HUES6 (cell line): ENCODE results near the gene PCSK6.

ENCODE experiments used
- H3K27ac ChIP-seq: 2 replicates; pipeline ENCODE4 v1.7.0; 2013; ENCODE audit warnings: low read depth, mild to moderate bottlenecking, low read length, inconsistent platforms
- H3K27me3 ChIP-seq: 2 replicates; pipeline ENCODE4 v1.6.1; 2013; ENCODE audit warnings: low read length; ENCODE audit not compliant: control insufficient read depth, insufficient read depth
- H3K36me3 ChIP-seq: 2 replicates; pipeline ENCODE4 v1.6.1; 2013; ENCODE audit warnings: low read length; ENCODE audit not compliant: control insufficient read depth, insufficient read depth
- H3K4me1 ChIP-seq: 2 replicates; pipeline ENCODE4 v1.6.1; 2013; ENCODE audit warnings: low read length; ENCODE audit not compliant: control insufficient read depth, insufficient read depth
- H3K4me3 ChIP-seq: 2 replicates; pipeline ENCODE4 v1.5.1; 2013; ENCODE audit warnings: low read depth, low read length
- H3K9ac ChIP-seq: one replicate; pipeline ENCODE4 v1.6.1; 2013; ENCODE audit warnings: mild to moderate bottlenecking, low read length
- H3K9me3 ChIP-seq: 2 replicates; pipeline ENCODE4 v1.6.1; 2013; ENCODE audit warnings: low read depth, low read length; ENCODE audit not compliant: control insufficient read depth, insufficient read depth

Gene PCSK6

DNA sequence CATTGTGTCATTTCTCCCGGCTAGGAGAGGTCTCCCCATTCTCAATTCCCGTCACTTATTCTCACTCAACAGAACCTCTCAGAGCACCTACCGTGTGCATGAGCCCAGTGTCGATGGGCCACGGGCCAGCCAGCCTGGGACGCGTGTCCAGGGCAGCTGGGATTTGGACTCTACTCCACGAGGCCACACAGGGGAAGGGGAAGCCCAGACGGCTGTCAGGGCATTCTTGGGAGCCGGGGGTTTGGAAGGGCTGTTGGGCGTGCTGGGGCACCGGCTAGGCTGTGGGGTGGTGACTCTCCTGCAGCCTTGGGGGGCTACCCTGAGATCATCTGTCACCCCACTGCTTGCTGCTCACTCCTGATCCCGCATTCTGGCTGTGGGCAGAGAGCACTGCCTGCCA lies 41.7 kb upstream of the PCSK6 start:
- Histone ChIP-seq H3K9ac (no peak overlapping the region), H3K36me3 (no peaks in the 10 kb centered on the region), H3K27ac (no peak overlapping the region), H3K27me3 (no peaks in the 10 kb centered on the region), H3K9me3 (no peaks in the 10 kb centered on the region), H3K4me3 (no peak overlapping the region), H3K4me1 (peaks cover 3% of the 10 kb centered on the region)

DNA sequence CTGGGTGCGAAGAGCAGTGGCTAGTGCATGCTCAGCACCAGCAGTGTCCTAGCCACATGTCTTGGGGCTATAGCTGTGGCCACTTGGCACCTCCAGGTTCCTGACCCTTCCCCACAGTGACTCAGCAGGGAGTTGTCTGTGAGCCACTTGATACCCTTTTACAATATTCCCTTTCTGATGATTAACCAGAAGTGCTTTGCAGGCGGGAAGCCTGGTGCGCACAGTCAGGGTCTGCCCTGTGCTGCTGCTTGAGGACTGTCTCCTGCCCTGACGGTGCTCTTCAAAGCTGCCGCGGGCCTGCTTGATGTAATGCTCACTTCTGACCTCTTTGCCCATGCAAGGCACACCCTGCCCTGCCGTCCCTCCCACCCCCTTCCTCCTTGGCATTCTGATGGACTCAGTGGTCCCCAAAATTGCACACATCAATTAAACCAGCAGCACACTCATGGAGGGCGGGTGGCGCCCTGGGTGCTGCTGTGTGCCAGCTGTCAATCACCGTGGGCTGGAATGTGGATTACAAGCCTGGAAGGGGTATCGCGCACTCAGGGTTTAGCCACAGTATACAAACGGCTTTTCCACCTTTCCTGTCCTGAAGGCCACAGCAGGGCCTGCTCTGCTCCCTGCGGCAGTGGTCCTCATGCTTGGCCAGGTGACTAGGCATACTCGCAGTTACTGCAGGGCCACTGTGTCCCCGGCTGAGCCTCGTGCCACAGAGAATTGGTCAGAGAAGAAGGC lies 40.9 kb upstream of the PCSK6 start:
- no peak overlapping the region for H3K4me3 ChIP-seq
- H3K9me3 ChIP-seq, result no peaks in the 10 kb centered on the region
- H3K27me3 ChIP-seq, result no peaks in the 10 kb centered on the region
- no peak overlapping the region for H3K9ac ChIP-seq
- H3K36me3 ChIP-seq, result no peaks in the 10 kb centered on the region
- no peak overlapping the region for H3K27ac ChIP-seq
- peaks cover 5% of the 10 kb centered on the region for H3K4me1 ChIP-seq

DNA sequence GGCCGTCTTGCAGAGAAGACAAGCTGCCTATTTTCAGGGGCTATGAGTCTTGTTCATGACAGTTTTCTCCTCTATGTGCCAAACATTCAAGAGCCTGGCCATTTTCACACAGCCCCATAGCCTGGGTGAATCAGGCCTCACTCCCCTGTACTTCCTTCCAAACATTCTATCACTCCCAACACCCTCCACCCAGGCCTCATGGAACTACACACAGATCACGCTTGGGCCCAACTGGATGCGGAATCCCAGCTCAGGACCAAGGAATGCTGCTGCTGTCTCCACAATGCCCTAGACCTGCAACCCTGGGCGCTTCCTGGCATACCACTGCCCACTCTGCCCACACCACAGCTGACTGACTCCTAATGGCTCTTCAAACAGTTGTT lies 39.4 kb upstream of the PCSK6 start:
- Histone ChIP-seq H3K27me3 (no peaks in the 10 kb centered on the region), H3K4me1 (peaks cover 5% of the 10 kb centered on the region), H3K9me3 (no peaks in the 10 kb centered on the region), H3K36me3 (no peaks in the 10 kb centered on the region), H3K9ac (no peak overlapping the region), H3K4me3 (no peak overlapping the region), H3K27ac (no peak overlapping the region)

DNA sequence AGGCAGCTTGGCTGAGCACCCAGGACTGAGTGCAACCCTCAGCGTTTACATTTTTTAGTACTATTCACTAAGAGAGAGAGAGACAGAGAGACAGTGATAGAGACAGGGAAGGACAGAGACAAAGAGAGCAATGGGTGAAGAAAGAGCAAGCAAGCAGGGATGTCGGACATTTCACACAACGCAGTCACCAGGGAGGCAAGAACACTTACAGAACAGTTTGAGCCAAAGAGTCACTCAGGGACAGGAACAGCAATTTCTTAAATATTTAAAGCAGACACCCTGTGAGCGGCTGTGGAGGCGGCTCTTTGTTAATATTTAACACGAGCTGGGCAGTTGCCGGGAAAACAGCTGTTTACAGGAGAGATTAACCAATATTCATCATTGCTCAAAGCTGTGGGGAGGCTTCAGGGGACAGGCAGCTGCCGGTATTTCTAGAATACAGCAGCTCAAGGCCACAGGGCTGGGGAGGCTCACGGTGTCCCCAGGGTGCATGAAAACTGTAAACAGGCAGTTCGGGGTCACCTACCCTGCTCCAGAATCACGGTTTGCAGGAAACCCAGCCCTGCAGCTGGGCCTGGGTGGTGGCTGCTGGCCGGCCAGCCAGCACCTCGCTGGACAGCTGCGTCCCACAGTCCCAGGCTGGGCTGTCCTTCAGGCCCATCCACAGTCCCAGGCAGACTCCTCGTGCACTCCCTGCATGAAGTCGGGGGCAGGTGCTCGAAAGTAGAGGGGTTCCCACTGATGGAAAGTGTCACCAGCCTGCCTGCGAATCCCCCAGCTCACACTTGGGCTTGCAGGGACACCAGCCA lies 38.8 kb upstream of the PCSK6 start:
- no peaks in the 10 kb centered on the region for H3K36me3 ChIP-seq
- H3K4me3 ChIP-seq, result no peak overlapping the region
- no peak overlapping the region for H3K9ac ChIP-seq
- peaks cover 5% of the 10 kb centered on the region for H3K4me1 ChIP-seq
- no peak overlapping the region for H3K27ac ChIP-seq
- H3K27me3 ChIP-seq, result no peaks in the 10 kb centered on the region
- no peaks in the 10 kb centered on the region for H3K9me3 ChIP-seq

DNA sequence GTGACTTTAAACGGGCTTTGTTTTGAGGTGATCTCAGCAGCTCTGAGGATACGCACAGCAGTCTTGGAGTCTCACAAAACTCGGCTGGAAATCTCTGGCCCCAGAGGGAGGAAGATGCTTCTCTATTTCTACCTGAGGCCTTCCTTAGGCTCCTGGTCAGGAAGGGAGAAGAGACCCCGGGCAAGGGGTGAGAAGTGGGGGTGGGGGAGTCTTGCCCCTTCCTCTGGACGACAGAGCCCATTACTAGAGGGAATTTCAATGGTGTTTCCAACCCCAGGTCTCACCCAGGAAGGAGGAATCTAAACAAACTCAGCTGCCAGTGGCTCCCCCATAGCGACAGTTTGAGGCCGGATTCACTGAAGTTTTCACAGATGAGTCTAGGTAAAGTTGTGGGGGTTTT lies 37.4 kb upstream of the PCSK6 start:
- no peak overlapping the region for H3K27ac ChIP-seq
- no peak overlapping the region for H3K4me3 ChIP-seq
- no peaks in the 10 kb centered on the region for H3K36me3 ChIP-seq
- no peaks in the 10 kb centered on the region for H3K9me3 ChIP-seq
- no peaks in the 10 kb centered on the region for H3K27me3 ChIP-seq
- no peak overlapping the region for H3K9ac ChIP-seq
- peaks cover 5% of the 10 kb centered on the region for H3K4me1 ChIP-seq

DNA sequence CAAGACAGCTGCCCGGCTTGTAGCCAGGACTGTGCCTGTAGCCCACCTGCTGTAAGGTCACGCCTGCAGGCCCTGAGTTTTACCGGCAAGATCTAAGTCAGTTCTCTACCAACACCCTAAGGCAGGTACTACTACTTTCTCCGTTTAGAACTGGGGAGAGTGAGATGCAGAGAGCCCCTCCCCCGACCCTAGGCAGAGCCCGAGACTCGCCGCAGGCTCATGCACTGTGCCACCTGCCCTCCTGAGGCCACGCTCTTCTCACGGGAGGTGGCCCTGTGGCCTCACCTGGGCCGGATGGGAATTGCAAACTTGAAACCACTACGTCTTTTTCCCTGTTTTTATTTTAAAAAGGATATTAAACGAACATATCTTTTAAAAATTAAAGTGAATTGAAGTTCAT lies 36.9 kb upstream of the PCSK6 start:
- H3K36me3 ChIP-seq, result no peaks in the 10 kb centered on the region
- H3K27ac ChIP-seq, result no peak overlapping the region

DNA sequence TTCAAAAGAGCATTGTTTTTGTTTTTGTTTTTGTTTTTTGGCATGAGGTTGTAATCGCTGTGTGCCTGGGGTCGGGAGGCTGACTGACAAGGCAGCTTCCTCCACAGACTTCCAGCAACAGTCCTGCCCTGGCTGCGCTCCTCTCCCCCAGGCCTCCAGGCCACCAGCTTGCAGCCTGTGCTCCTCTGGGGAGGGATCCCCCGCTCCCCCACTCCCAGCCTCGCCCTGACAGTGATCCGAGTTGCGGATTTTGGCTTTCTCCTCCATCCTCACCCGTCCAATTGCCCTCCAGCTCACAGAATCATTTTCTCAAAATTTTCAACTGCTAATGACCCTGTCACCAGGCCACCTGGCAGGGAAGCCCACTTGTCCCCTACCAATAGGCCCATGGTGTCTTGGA lies 36.5 kb upstream of the PCSK6 start:
- Histone ChIP-seq H3K9me3 (no peaks in the 10 kb centered on the region), H3K4me1 (peaks cover 5% of the 10 kb centered on the region), H3K27me3 (no peaks in the 10 kb centered on the region), H3K4me3 (no peak overlapping the region), H3K9ac (no peak overlapping the region), H3K27ac (no peak overlapping the region), H3K36me3 (no peaks in the 10 kb centered on the region)

More for the DNA sequence above, 36.9 kb upstream of the PCSK6 start:
- Histone ChIP-seq H3K9ac (no peak overlapping the region), H3K4me3 (no peak overlapping the region), H3K9me3 (no peaks in the 10 kb centered on the region), H3K27me3 (no peaks in the 10 kb centered on the region), H3K4me1 (peaks cover 5% of the 10 kb centered on the region)

DNA sequence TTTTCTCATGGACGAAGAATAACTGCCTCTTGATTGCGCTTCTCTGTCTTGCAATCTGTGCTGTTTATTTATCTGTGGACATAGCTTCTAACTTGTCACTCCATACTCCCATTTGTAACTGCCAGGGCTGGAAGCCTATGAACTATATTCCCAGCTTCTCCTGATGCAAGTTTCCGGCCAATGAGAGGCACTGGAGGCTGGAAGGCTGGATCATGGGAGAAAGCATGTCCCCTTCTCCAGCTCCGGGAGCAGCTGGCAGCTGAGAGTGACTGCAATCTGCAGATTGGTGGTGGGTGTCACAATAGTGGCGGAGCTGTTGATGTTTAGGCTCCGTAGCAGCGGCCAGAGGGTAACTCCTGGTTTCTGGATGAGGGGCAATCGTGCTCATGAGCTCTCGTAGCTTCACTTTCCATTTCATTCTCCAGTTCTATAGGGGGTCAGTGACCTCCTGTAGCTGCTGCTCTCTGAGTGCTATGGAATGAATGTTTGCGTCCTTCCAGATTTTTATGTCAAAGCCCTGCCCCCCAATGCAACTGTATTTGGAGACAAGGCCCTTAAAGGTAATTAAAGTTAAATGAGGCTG lies 35.7 kb upstream of the PCSK6 start:
- Histone ChIP-seq H3K27ac (no peak overlapping the region), H3K9ac (no peak overlapping the region), H3K36me3 (no peaks in the 10 kb centered on the region), H3K4me3 (no peak overlapping the region), H3K27me3 (no peaks in the 10 kb centered on the region), H3K4me1 (peaks cover 5% of the 10 kb centered on the region), H3K9me3 (no peaks in the 10 kb centered on the region)

DNA sequence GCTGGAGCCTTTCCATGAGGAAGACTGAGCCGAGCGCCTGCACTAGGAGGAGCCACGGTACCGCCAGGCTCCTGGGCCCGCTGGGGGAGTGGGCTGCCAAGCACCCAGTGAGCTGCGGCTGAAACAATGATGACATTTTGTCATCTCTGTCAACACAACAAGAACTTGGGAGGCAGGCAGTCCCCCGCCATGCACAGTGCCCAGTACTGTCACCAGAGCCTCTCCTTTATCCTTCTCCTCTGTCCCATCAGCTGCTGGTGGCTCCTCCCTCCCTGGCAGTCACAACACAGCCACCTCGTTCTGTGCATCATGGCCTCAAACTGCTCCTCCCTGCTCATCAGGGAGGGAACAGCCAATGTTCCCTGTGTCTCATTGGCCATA lies 34.0 kb upstream of the PCSK6 start:
- Histone ChIP-seq H3K9ac (no peak overlapping the region), H3K4me1 (peaks cover 5% of the 10 kb centered on the region), H3K36me3 (no peaks in the 10 kb centered on the region), H3K9me3 (no peaks in the 10 kb centered on the region), H3K27ac (no peak overlapping the region), H3K27me3 (no peaks in the 10 kb centered on the region), H3K4me3 (no peak overlapping the region)

DNA sequence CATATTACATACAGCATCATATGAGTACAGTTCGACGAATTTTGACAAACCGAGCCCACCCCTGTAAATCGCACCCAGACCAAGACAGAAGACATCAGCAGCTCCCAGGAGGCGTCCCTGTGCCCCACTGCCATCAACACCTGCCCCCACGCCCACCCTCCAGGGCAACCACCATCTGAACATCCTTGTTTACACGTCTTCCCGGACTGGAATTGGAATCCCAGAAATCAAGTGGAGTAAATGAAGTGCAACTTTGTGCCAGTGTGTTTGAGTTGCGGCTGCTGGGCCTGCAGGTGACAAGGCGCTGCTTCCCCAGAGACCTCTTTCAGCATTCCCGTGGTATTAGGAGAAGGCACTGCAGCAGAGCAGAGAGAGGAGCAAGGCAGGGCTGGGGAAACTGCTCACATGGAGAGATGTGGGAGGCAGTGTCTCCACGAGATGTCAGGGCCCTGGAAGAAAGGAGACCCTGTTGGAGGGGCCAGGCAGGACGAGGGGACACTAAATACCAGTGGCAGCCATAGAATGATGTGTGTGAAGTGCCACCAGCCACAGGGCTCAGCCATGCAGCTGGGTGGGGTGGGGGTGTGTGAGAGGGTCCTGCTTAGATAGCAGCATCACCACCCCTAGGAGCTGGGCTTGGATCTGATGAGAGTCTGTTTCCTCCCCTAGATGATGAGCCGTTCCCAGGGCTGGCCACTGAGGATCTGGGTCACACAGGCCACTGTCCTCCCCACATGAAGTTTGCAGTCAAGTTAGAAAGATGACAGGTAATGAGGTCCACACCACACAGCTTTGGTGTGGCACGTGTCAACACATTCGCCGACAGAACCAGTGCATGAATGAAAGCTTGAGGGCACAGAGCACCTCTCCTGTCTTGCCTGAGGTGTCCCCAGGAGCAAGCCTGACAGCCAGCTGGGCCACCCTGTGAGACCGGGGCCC lies 33.4 kb upstream of the PCSK6 start:
- Histone ChIP-seq H3K9me3 (no peaks in the 10 kb centered on the region; the same call in 1 of the 2 replicates), H3K4me3 (no peak overlapping the region), H3K4me1 (peaks cover 5% of the 10 kb centered on the region), H3K36me3 (no peaks in the 10 kb centered on the region), H3K27me3 (no peaks in the 10 kb centered on the region), H3K9ac (no peak overlapping the region), H3K27ac (no peak overlapping the region)
